Measurements from ENCODE around the gene CDH1.

GRCh38 chr16:68737046-68737729 lies at the start of gene CDH1:
- TF ChIP-seq, protein P1, sequence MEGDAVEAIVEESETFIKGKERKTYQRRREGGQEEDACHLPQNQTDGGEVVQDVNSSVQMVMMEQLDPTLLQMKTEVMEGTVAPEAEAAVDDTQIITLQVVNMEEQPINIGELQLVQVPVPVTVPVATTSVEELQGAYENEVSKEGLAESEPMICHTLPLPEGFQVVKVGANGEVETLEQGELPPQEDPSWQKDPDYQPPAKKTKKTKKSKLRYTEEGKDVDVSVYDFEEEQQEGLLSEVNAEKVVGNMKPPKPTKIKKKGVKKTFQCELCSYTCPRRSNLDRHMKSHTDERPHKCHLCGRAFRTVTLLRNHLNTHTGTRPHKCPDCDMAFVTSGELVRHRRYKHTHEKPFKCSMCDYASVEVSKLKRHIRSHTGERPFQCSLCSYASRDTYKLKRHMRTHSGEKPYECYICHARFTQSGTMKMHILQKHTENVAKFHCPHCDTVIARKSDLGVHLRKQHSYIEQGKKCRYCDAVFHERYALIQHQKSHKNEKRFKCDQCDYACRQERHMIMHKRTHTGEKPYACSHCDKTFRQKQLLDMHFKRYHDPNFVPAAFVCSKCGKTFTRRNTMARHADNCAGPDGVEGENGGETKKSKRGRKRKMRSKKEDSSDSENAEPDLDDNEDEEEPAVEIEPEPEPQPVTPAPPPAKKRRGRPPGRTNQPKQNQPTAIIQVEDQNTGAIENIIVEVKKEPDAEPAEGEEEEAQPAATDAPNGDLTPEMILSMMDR (conservative IDR thresholded peaks at IDR 0.05) = no peak
- no peak for TF ChIP-seq ZFX (IDR thresholded peaks at IDR 0.05)

Measured in C4-2B (cell line).